ENCODE measurements around the gene SCMH1. TPM values are rescaled to one million over a fixed set of nuclear protein-coding genes. Genes with fewer than 3 reads are reported as not detected.

The SCMH1 gene
- total and polyA plus RNA-seq, 2 experiments from 2014 or later = 15.0 to 19.4 TPM

GRCh38 chr1:41102653-41103052, 139.5 kb downstream of the SCMH1 start:
- no peaks in the 10 kb centered on the region for H3K9me3 Mint-ChIP-seq
- TF ChIP-seq POLR2AphosphoS5 (IDR thresholded peaks at IDR 0.05; ENCODE audit: low read depth) (no peak), JUNB (IDR thresholded peaks at IDR 0.05; ENCODE audit: unreplicated experiment) (no peak), EZH2phosphoT487 (IDR thresholded peaks at IDR 0.05; ENCODE audit: unreplicated experiment) (no peak), ZNF114 (CRISPR knock-in tag; IDR thresholded peaks at IDR 0.05) (no peak), ZNF462 (CRISPR knock-in tag; IDR thresholded peaks at IDR 0.05) (no peak), ZNF331 (CRISPR knock-in tag; IDR thresholded peaks at IDR 0.05; ENCODE audit: low read depth) (no peak), REST (IDR thresholded peaks at IDR 0.05; ENCODE audit: unreplicated experiment) (no peak)
- TF ChIP-seq, protein P1, sequence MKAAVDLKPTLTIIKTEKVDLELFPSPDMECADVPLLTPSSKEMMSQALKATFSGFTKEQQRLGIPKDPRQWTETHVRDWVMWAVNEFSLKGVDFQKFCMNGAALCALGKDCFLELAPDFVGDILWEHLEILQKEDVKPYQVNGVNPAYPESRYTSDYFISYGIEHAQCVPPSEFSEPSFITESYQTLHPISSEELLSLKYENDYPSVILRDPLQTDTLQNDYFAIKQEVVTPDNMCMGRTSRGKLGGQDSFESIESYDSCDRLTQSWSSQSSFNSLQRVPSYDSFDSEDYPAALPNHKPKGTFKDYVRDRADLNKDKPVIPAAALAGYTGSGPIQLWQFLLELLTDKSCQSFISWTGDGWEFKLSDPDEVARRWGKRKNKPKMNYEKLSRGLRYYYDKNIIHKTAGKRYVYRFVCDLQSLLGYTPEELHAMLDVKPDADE (IDR thresholded peaks at IDR 0.05) = no peak
- ATAC-seq (no peak), DNase-seq (ENCODE audit: low spot score) (no peak)
- no peak overlapping the region for H3K27ac Mint-ChIP-seq
- Histone ChIP-seq H4K20me1 (replicated peaks; ENCODE audit: insufficient read depth) (no peaks in the 10 kb centered on the region), H3K9me2 (ENCODE audit: insufficient read depth) (no peaks in the 10 kb centered on the region), H3K79me2 (replicated peaks; ENCODE audit: insufficient read depth) (no peaks in the 10 kb centered on the region), H2AFZ (no peak overlapping the region), H3K27ac (ENCODE audit: low read depth) (no peak overlapping the region), H3K36me3 (ENCODE audit: insufficient read depth) (no peaks in the 10 kb centered on the region), H3F3A (replicated peaks; ENCODE audit: low read depth) (no peaks in the 10 kb centered on the region), H3K27me3 (ENCODE audit: insufficient read depth) (no peaks in the 10 kb centered on the region), H3K4me1 (ENCODE audit: insufficient read depth) (0 out of 2 replicates have a peak, but pooled peaks cover 4% of the 10 kb centered on the region), H3K4me3 (no peak overlapping the region), H3K4me2 (no peak overlapping the region)
- H3K4me1 Mint-ChIP-seq = peaks cover 8% of the 10 kb centered on the region; the same call in 2 of the 3 replicates
- H3K27me3 Mint-ChIP-seq (ENCODE audit: insufficient read depth, low read depth, poor library complexity) = peaks cover 4% of the 10 kb centered on the region
- H3K36me3 Mint-ChIP-seq (ENCODE audit: low read depth) = no peaks in the 10 kb centered on the region
- no peak overlapping the region for H3K4me3 Mint-ChIP-seq
